OCI-LY1 (cell line): Measurements from ENCODE around the gene CRACDL.

ENCODE experiments used
- H2AFZ ChIP-seq: fragments of 200-600 bp; sonication (generic), shearing (Covaris generic); 2 replicates; pipeline ENCODE4 v1.6.0; 2014; ENCODE audit warnings: antibody characterized with exemption, mild to moderate bottlenecking, low read length
- H3F3A ChIP-seq: fragments of 200-600 bp; sonication (generic), shearing (Covaris generic); 2 replicates; pipeline ENCODE4 v1.6.0; 2014; ENCODE audit warnings: mild to moderate bottlenecking, antibody characterized with exemption, low read length, moderate library complexity; ENCODE audit not compliant: insufficient read depth
- H3K27ac ChIP-seq: fragments of 200-600 bp; sonication (generic); 2 replicates; pipeline ENCODE4 v1.5.1; 2014; ENCODE audit warnings: low read length, mixed run types, mild to moderate bottlenecking, low read depth; ENCODE audit not compliant: poor library complexity, severe bottlenecking
- H3K27me3 ChIP-seq: fragments of 200-600 bp; sonication (generic); 2 replicates; pipeline ENCODE4 v1.6.0; 2014; ENCODE audit warnings: antibody characterized with exemption, mild to moderate bottlenecking, low read length, moderate library complexity; ENCODE audit not compliant: insufficient read depth
- H3K36me3 ChIP-seq: fragments of 200-600 bp; sonication (generic); 2 replicates; pipeline ENCODE4 v1.6.1; 2014; ENCODE audit warnings: mild to moderate bottlenecking, antibody characterized with exemption, low read length, moderate library complexity, mixed read lengths; ENCODE audit not compliant: insufficient read depth
- H3K4me1 ChIP-seq: fragments of 200-600 bp; sonication (generic); 2 replicates; pipeline ENCODE4 v1.5.1; 2014; ENCODE audit warnings: mild to moderate bottlenecking, low read length, moderate library complexity; ENCODE audit not compliant: insufficient read depth, severe bottlenecking
- H3K4me2 ChIP-seq: fragments of 200-600 bp; sonication (generic), shearing (Covaris generic); 2 replicates; pipeline ENCODE4 v1.6.1; 2014; ENCODE audit warnings: low read length
- H3K4me3 ChIP-seq: fragments of 200-600 bp; sonication (generic); 2 replicates; pipeline ENCODE4 v1.5.1; 2014; ENCODE audit warnings: low read length, low read depth, mild to moderate bottlenecking, mixed read lengths; ENCODE audit not compliant: poor library complexity, severe bottlenecking
- H3K79me2 ChIP-seq: fragments of 200-600 bp; shearing (Covaris generic); 2 replicates; pipeline ENCODE4 v1.6.1; 2016; ENCODE audit warnings: mixed run types, low read length, mixed read lengths; ENCODE audit not compliant: insufficient read depth
- H3K9ac ChIP-seq: fragments of 200-600 bp; sonication (generic), shearing (Covaris generic); 2 replicates; pipeline ENCODE4 v1.6.1; 2014; ENCODE audit warnings: mild to moderate bottlenecking, low read length, mixed read lengths
- H3K9me2 ChIP-seq: fragments of 200-600 bp; sonication (generic), shearing (Covaris generic); 2 replicates; pipeline ENCODE4 v1.6.1; 2014; ENCODE audit warnings: low read depth, mild to moderate bottlenecking, low read length, mixed read lengths
- H3K9me3 ChIP-seq: fragments of 200-600 bp; shearing (Covaris generic); 2 replicates; pipeline ENCODE4 v1.6.1; 2014; ENCODE audit warnings: low read length, mixed read lengths
- H4K20me1 ChIP-seq: fragments of 200-600 bp; sonication (generic), shearing (Covaris generic); 2 replicates; pipeline ENCODE4 v1.6.0; 2016; ENCODE audit warnings: mild to moderate bottlenecking, low read length; ENCODE audit not compliant: insufficient read depth
- EZH2 ChIP-seq: fragments of 200-600 bp; sonication (generic), shearing (Covaris generic); IDR thresholded peaks from 2 replicates; pipeline ENCODE4 v1.8.0; 2017; ENCODE audit warnings: borderline replicate concordance, mixed run types, mild to moderate bottlenecking, antibody characterized with exemption, low read length, moderate library complexity, mixed read lengths
- TF ChIP-seq, protein P1 (sequence below): fragments of 200-600 bp; sonication (generic), shearing (Covaris generic); IDR thresholded peaks from 2 replicates; pipeline ENCODE4 v1.5.1; 2017; ENCODE audit warnings: mild to moderate bottlenecking, antibody characterized with exemption, low read length, moderate library complexity, mixed read lengths

Gene CRACDL, protein sequence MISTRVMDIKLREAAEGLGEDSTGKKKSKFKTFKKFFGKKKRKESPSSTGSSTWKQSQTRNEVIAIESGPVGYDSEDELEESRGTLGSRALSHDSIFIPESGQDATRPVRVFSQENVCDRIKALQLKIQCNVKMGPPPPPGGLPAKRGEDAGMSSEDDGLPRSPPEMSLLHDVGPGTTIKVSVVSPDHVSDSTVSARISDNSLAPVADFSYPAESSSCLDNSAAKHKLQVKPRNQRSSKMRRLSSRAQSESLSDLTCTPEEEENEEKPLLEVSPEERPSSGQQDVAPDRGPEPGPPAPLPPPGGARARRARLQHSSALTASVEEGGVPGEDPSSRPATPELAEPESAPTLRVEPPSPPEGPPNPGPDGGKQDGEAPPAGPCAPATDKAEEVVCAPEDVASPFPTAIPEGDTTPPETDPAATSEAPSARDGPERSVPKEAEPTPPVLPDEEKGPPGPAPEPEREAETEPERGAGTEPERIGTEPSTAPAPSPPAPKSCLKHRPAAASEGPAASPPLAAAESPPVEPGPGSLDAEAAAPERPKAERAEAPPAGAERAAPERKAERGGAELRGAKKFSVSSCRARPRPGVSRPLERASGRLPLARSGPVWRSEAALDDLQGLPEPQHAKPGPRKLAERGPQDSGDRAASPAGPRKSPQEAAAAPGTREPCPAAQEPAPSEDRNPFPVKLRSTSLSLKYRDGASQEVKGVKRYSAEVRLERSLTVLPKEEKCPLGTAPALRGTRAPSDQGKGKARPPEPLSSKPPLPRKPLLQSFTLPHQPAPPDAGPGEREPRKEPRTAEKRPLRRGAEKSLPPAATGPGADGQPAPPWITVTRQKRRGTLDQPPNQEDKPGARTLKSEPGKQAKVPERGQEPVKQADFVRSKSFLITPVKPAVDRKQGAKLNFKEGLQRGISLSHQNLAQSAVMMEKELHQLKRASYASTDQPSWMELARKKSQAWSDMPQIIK

DNA sequence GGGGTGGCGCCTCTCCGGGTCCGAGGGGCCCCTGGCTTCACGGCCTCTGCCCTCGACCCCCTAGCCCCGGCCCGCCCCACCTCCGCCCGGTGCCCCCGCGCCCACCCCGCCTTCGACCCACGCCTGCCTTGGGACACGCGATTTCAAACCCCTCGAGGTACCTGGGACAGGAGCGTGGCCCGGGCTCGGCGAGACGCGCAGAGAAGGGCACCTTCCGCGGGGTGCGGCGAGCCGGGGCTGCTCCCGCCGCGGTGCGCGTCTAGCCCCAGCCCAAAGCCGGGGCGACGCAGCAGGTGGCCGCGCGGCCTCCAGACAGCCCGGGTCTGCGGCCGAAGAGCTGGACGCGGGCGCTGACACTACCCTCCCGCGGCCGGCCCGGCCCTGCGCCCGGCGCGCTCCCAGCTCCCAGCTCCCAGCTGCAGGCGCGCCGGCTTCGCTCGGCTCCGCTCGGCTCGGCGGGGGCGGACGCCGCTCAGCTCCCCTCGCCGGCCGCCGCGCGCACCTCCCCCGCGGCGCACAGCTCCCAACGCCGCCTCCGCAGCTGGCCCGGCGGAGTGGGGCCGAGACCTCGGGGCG is at the start of gene CRACDL:
Gene CRACDL, minus strand, starts transcription at position 449 of the 576 bp plus-strand sequence. CDS start 89,425 bp downstream, outside the sequence.
- Histone ChIP-seq H2AFZ (no peak within 1 kb of the TSS), H3F3A (no peaks in the 10 kb centered on the region), H3K27me3 (peaks cover 4% of the 10 kb centered on the region; the same call in 1 of the 2 replicates), H3K9ac (no peak within 1 kb of the TSS), H3K36me3 (no peaks in the 10 kb centered on the region), H3K4me2 (no peak within 1 kb of the TSS), H3K79me2 (no peaks in the 10 kb centered on the region), H3K9me3 (no peaks in the 10 kb centered on the region), H4K20me1 (no peaks in the 10 kb centered on the region), H3K4me3 (no peak within 1 kb of the TSS), H3K27ac (no peak within 1 kb of the TSS), H3K9me2 (no peaks in the 10 kb centered on the region), H3K4me1 (no peaks in the 10 kb centered on the region)
- TF ChIP-seq EZH2: no peak
- TF ChIP-seq, protein P1, sequence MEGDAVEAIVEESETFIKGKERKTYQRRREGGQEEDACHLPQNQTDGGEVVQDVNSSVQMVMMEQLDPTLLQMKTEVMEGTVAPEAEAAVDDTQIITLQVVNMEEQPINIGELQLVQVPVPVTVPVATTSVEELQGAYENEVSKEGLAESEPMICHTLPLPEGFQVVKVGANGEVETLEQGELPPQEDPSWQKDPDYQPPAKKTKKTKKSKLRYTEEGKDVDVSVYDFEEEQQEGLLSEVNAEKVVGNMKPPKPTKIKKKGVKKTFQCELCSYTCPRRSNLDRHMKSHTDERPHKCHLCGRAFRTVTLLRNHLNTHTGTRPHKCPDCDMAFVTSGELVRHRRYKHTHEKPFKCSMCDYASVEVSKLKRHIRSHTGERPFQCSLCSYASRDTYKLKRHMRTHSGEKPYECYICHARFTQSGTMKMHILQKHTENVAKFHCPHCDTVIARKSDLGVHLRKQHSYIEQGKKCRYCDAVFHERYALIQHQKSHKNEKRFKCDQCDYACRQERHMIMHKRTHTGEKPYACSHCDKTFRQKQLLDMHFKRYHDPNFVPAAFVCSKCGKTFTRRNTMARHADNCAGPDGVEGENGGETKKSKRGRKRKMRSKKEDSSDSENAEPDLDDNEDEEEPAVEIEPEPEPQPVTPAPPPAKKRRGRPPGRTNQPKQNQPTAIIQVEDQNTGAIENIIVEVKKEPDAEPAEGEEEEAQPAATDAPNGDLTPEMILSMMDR: no peak

DNA sequence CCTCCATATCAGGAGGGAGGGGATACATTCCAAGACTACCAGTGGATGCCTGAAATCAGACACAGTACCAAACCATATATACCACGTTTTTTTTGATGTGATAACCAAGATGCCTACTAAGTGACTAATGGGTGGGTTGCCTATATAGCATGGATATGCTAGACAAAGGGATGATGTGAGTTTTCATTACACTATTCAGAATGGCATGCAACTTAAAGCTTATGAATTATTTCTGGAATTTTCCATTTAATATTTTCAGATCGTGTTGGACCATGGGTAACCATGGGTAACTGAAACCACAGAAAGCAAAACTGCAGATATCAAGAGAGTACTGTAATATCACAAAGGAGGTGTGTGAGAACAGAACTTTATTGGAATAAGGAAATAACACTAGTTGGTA is 39.6 kb upstream of the CRACDL start:
- H3K4me2 ChIP-seq: no peak overlapping the region
- H3K4me1 ChIP-seq: no peaks in the 10 kb centered on the region

More for the DNA sequence above, 39.6 kb upstream of the CRACDL start:
- no peak overlapping the region for H3K9ac ChIP-seq
- no peaks in the 10 kb centered on the region for H3K9me2 ChIP-seq
- no peaks in the 10 kb centered on the region for H3K36me3 ChIP-seq
- no peaks in the 10 kb centered on the region for H3F3A ChIP-seq
- H3K27me3 ChIP-seq: no peaks in the 10 kb centered on the region
- H2AFZ ChIP-seq: no peak overlapping the region
- H4K20me1 ChIP-seq: no peaks in the 10 kb centered on the region
- H3K4me3 ChIP-seq: no peak overlapping the region
- no peaks in the 10 kb centered on the region for H3K79me2 ChIP-seq
- H3K9me3 ChIP-seq: peaks cover 2% of the 10 kb centered on the region; the same call in 1 of the 2 replicates
- TF ChIP-seq EZH2: no peak
- TF ChIP-seq, protein P1: no peak
- no peak overlapping the region for H3K27ac ChIP-seq
